ENCODE measurements around the gene ARHGAP6.
A peak's percentile ranks its signal among the peaks of the same experiment; 100 is the strongest.

Gene ARHGAP6

DNA sequence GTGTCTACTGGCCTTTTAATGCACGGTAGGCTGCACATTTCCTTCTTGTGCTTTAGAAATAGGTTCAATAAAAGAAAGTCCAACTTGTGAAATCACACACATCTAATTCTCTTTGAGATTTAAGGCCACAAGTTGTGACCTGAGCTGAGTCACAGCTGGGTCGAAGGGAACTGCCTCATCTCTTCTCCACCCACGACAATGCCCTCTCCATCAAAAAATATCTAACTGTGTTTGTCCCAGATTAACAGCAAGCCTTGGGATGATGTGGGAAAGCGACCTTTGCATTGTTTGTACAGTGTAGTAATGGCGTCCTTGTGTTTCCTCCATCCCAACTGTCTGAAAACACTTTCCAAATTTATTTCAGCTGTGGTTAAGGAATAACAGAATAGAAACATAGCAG, 203.6 kb downstream of the ARHGAP6 start:
- Mint-ChIP-seq H3K27me3 (no peaks in the 10 kb centered on the region), H3K4me1 (no peaks in the 10 kb centered on the region), H3K4me3 (no peak overlapping the region), H3K36me3 (no peaks in the 10 kb centered on the region), H3K9me3 (no peaks in the 10 kb centered on the region), H3K27ac (no peak overlapping the region)
- CTCF ChIA-PET: no interaction called here
- no peak for DNase-seq

DNA sequence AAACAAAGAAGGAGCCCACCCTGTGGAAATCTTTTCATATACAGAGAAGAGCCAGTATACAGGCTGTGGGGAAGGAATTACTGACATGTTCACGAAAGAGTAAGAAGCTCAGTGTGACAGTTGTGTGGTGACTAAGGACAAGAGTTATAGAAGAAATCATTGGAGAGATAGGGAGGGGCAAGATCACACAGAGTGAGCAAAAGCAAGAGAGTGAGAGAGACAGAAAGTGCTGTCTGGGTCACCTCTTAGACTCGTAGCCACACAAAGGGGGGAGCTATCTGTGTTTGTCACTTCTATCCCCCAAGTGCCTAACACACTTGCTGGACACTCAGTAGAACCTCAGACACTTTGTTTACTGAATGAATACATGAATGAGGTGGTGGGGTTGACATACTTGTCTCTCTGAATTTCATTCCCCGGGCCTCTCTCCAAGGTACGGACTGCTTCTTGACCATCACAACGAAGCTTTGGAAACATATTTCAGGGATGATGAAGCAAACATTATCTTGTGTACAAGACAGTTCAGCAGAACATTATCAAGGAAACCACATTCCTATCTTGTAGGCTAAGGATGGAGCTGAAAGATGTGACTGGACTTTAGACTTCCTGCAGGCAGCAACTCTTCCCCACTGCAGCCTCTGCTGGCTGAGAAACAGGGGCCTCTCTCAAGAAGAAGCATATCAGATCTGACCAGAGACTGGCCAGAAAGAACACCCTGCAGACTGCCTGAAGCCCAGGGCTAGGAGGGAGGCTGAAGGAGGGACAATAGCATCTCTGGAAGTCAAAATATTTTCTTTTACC, 204.3 kb downstream of the ARHGAP6 start:
- CTCF ChIA-PET: no interaction called here
- no peak for DNase-seq
- no peak overlapping the region for H3K4me3 Mint-ChIP-seq

DNA sequence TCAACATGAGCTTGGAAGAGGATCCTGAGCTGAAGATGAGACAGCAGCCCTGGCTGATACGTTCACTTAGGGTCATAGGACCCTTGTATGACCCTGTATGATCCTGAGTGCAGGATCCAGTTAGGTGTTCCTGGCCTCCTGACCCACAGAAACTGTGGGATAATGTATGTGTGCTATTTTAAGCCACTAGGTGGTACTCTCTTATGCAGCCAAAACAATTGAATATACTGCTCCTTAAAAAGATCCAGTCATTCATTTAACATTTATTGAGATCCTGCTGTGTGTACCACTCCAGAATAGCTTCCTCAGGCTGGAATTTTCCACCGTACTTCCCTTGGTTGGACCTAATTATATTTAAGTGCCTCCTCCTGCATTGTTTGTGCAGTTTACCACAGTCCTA, 205.4 kb downstream of the ARHGAP6 start:
- H3K36me3 Mint-ChIP-seq: no peaks in the 10 kb centered on the region
- DNase-seq: no peak
- CTCF ChIA-PET: no interaction called here
- H3K4me1 Mint-ChIP-seq: no peaks in the 10 kb centered on the region
- no peak overlapping the region for H3K27ac Mint-ChIP-seq
- H3K27me3 Mint-ChIP-seq: no peaks in the 10 kb centered on the region
- no peak overlapping the region for H3K4me3 Mint-ChIP-seq
- H3K9me3 Mint-ChIP-seq: no peaks in the 10 kb centered on the region

More for the DNA sequence above, 204.3 kb downstream of the ARHGAP6 start:
- H3K27me3 Mint-ChIP-seq: no peaks in the 10 kb centered on the region
- H3K36me3 Mint-ChIP-seq: no peaks in the 10 kb centered on the region
- no peaks in the 10 kb centered on the region for H3K9me3 Mint-ChIP-seq
- peak overlapping the region; percentile 19 for H3K27ac Mint-ChIP-seq
- no peaks in the 10 kb centered on the region for H3K4me1 Mint-ChIP-seq

DNA sequence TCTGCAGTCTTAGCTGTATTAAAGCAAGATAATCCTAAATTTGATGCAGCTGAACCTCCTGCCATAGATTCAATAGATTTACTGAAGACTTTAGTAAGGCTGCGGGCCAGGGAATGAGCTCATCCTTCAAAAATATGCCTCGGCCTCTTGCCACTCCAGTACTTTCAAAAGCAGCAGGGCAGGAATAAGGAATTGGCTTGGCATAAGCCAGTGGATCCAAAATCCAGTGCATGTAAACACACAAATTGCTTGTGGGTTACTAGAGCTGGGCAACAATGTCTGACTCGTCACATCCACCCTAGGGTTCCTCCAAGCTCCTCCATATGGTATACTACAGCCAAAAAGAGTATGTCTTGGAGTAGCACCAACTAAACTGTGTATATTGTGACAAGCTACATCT, 207.6 kb downstream of the ARHGAP6 start:
- no peaks in the 10 kb centered on the region for H3K4me1 Mint-ChIP-seq
- H3K27me3 Mint-ChIP-seq: no peaks in the 10 kb centered on the region
- CTCF ChIA-PET: no interaction called here
- H3K4me3 Mint-ChIP-seq: no peak overlapping the region
- no peak for DNase-seq
- no peaks in the 10 kb centered on the region for H3K36me3 Mint-ChIP-seq
- no peaks in the 10 kb centered on the region for H3K9me3 Mint-ChIP-seq
- H3K27ac Mint-ChIP-seq: no peak overlapping the region

DNA sequence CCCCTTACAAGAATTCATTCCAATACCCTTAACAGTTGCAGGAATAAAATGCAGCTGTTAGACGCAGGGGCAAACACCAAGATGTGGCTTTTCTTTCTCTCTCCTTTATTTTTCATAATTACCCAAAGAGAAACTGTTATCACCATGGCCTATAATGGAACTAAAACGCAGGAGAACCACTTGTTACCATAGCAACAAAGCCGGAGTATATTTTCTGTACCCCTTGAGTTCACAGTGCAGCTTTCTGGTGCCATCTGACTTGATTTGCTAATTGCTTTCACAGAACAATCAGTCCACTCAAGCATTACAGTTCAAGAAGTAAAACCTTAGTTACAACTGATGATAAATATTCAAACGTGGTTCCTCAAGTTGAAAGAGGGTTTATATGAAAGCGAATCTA, 214.6 kb downstream of the ARHGAP6 start:
- H3K27ac Mint-ChIP-seq: no peak overlapping the region
- no peaks in the 10 kb centered on the region for H3K9me3 Mint-ChIP-seq
- no peaks in the 10 kb centered on the region for H3K36me3 Mint-ChIP-seq
- CTCF ChIA-PET: no interaction called here
- peaks cover 5% of the 10 kb centered on the region for H3K27me3 Mint-ChIP-seq
- no peak for DNase-seq
- H3K4me1 Mint-ChIP-seq: no peaks in the 10 kb centered on the region
- no peak overlapping the region for H3K4me3 Mint-ChIP-seq

GRCh38 chrX:11450354-11450753, 215.4 kb downstream of the ARHGAP6 start:
- CTCF ChIA-PET: no interaction called here
- no peak overlapping the region for H3K4me3 Mint-ChIP-seq
- no peaks in the 10 kb centered on the region for H3K9me3 Mint-ChIP-seq
- no peak for DNase-seq
- no peak overlapping the region for H3K27ac Mint-ChIP-seq
- H3K4me1 Mint-ChIP-seq: no peaks in the 10 kb centered on the region
- peaks cover 5% of the 10 kb centered on the region for H3K27me3 Mint-ChIP-seq
- no peaks in the 10 kb centered on the region for H3K36me3 Mint-ChIP-seq

GRCh38 chrX:11449613-11450012, 216.1 kb downstream of the ARHGAP6 start:
- CTCF ChIA-PET: no interaction called here
- Mint-ChIP-seq H3K9me3 (no peaks in the 10 kb centered on the region), H3K4me1 (no peaks in the 10 kb centered on the region), H3K27ac (no peak overlapping the region), H3K4me3 (no peak overlapping the region), H3K36me3 (no peaks in the 10 kb centered on the region), H3K27me3 (peaks cover 5% of the 10 kb centered on the region)
- DNase-seq: no peak

- H3K27me3 Mint-ChIP-seq: peaks cover 5% of the 10 kb centered on the region
- no peak overlapping the region for H3K27ac Mint-ChIP-seq
- H3K9me3 Mint-ChIP-seq: no peaks in the 10 kb centered on the region
- no peaks in the 10 kb centered on the region for H3K36me3 Mint-ChIP-seq
- H3K4me3 Mint-ChIP-seq: no peak overlapping the region
- DNase-seq: no peak
- H3K4me1 Mint-ChIP-seq: no peaks in the 10 kb centered on the region
- CTCF ChIA-PET: no interaction called here
These were observed 218.3 kb downstream of the ARHGAP6 start for GRCh38 chrX:11447418-11447817.

- no peak overlapping the region for H3K4me3 Mint-ChIP-seq
- no peak for DNase-seq
- CTCF ChIA-PET: no interaction called here
These were observed 218.8 kb downstream of the ARHGAP6 start for GRCh38 chrX:11446949-11447348.

DNA sequence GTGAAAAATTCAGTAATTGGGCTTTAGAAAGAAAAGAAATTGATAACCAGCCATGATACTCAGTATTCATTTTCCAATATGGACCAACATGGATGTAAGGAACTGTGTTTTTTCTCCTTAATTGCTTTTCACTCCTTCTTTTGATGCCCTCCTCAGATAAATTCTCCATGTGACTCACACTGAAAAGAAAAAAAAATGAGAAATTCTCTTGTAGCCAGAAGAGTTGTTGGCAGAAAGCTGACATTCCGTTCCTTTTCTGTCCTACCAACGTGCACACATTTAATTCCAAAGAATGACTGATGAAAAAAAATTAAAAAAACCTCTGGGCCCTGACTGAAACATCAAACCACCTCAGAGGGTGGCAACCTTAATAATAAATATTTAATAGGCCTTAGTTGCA, 219.4 kb downstream of the ARHGAP6 start:
- Mint-ChIP-seq H3K27ac (no peak overlapping the region), H3K4me3 (no peak overlapping the region), H3K9me3 (no peaks in the 10 kb centered on the region), H3K27me3 (peaks cover 5% of the 10 kb centered on the region), H3K4me1 (no peaks in the 10 kb centered on the region), H3K36me3 (no peaks in the 10 kb centered on the region)
- no peak for DNase-seq
- CTCF ChIA-PET: no interaction called here

More at GRCh38 chrX:11446949-11447348, 218.8 kb downstream of the ARHGAP6 start:
- Mint-ChIP-seq H3K27me3 (peaks cover 5% of the 10 kb centered on the region), H3K4me1 (no peaks in the 10 kb centered on the region), H3K9me3 (no peaks in the 10 kb centered on the region), H3K27ac (no peak overlapping the region), H3K36me3 (no peaks in the 10 kb centered on the region)

DNA sequence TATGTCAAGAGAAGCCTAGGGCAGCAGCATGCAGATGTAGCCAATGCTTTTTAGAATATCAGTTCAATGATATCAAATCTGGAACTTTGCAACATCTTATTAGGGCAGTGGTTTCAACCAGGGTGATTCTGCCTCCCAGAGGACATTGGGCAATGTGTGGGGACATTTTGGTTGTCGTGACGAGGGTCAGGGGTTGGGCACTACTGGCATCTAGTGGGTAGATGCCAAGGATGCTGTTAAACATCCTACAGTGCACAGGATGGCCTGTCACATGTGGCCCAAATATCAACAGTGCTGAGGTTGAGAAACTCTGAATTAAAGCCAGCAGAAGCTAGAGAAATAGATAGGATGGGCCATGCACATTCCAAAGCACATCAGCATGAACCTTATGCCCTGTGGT, 220.2 kb downstream of the ARHGAP6 start:
- CTCF ChIA-PET: no interaction called here

GRCh38 chrX:11444052-11444451, 221.7 kb downstream of the ARHGAP6 start:
- Mint-ChIP-seq H3K9me3 (no peaks in the 10 kb centered on the region), H3K4me1 (no peaks in the 10 kb centered on the region)
- CTCF ChIA-PET: no interaction called here

More for the DNA sequence above, 220.2 kb downstream of the ARHGAP6 start:
- Mint-ChIP-seq H3K4me3 (no peak overlapping the region), H3K27ac (no peak overlapping the region), H3K36me3 (no peaks in the 10 kb centered on the region), H3K27me3 (peaks cover 5% of the 10 kb centered on the region), H3K9me3 (no peaks in the 10 kb centered on the region), H3K4me1 (no peaks in the 10 kb centered on the region)
- DNase-seq: no peak

GRCh38 chrX:11439846-11440245, 225.9 kb downstream of the ARHGAP6 start:
- no peaks in the 10 kb centered on the region for H3K9me3 Mint-ChIP-seq
- H3K27me3 Mint-ChIP-seq: no peaks in the 10 kb centered on the region
- CTCF ChIA-PET: no interaction called here
- H3K4me1 Mint-ChIP-seq: no peaks in the 10 kb centered on the region
- H3K4me3 Mint-ChIP-seq: no peak overlapping the region
- H3K36me3 Mint-ChIP-seq: no peaks in the 10 kb centered on the region
- no peak for DNase-seq
- no peak overlapping the region for H3K27ac Mint-ChIP-seq

More at GRCh38 chrX:11444052-11444451, 221.7 kb downstream of the ARHGAP6 start:
- no peak overlapping the region for H3K4me3 Mint-ChIP-seq
- no peaks in the 10 kb centered on the region for H3K36me3 Mint-ChIP-seq
- no peak for DNase-seq
- peaks cover 5% of the 10 kb centered on the region for H3K27me3 Mint-ChIP-seq
- no peak overlapping the region for H3K27ac Mint-ChIP-seq

- no peaks in the 10 kb centered on the region for H3K4me1 Mint-ChIP-seq
- DNase-seq: no peak
- H3K27me3 Mint-ChIP-seq: no peaks in the 10 kb centered on the region
- no peak overlapping the region for H3K27ac Mint-ChIP-seq
- no peaks in the 10 kb centered on the region for H3K36me3 Mint-ChIP-seq
- no peaks in the 10 kb centered on the region for H3K9me3 Mint-ChIP-seq
- H3K4me3 Mint-ChIP-seq: no peak overlapping the region
- CTCF ChIA-PET: no interaction called here
These were observed 227.0 kb downstream of the ARHGAP6 start for GRCh38 chrX:11438767-11439166.

DNA sequence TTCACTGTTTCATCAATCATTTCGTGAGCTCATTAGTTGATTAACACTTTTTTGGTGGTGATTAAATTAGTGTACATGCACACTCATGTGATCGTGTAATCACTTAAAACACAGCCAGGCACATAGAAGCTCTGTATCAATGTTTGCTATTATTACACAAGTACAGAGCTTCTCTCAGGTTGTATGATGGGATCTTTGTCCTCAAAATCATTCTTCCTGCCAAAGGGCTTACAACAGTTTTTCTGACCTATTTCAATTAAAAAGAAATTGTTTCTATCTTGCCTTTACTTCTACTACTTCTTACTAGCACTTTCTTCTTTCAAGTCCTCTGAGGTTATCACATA, 227.4 kb downstream of the ARHGAP6 start:
- CTCF ChIA-PET: no interaction called here
- Mint-ChIP-seq H3K4me3 (no peak overlapping the region), H3K36me3 (no peaks in the 10 kb centered on the region), H3K27me3 (no peaks in the 10 kb centered on the region), H3K4me1 (no peaks in the 10 kb centered on the region), H3K27ac (no peak overlapping the region), H3K9me3 (no peaks in the 10 kb centered on the region)
- no peak for DNase-seq

Measured in activated naive CD4-positive, alpha-beta T cell treated with anti-CD3 and anti-CD28 coated beads, Interleukin-2, amount 10 ng/mL, durations not matched to agents 7 days and 5 days (primary cell).